ENCODE results near the gene CHSY3.
A peak's percentile ranks its signal among the peaks of the same experiment; 100 is the strongest.

Gene CHSY3

GRCh38 chr5:129904102-129904666, at the start of gene CHSY3:
CHSY3 (plus strand) TSS chr5:129904465.
- peak; percentile 51 for DNase-seq (ENCODE audit: low spot score)
- FAIRE-seq: no peak

- FAIRE-seq (no peak), DNase-seq (ENCODE audit: low spot score) (no peak)
Measured at GRCh38 chr5:129856325-129856724, 47.9 kb upstream of the CHSY3 start.

- FAIRE-seq: no peak
- no peak for DNase-seq (ENCODE audit: low spot score)
Measured at GRCh38 chr5:129857116-129857515, 47.1 kb upstream of the CHSY3 start.

- DNase-seq (ENCODE audit: low spot score): no peak
- FAIRE-seq: no peak
Measured at GRCh38 chr5:129858131-129858675, 46.1 kb upstream of the CHSY3 start.

- FAIRE-seq (no peak), DNase-seq (ENCODE audit: low spot score) (no peak)
Measured at GRCh38 chr5:129884322-129884721, 19.9 kb upstream of the CHSY3 start.

- FAIRE-seq: no peak
Measured at GRCh38 chr5:129899454-129899853, 4.8 kb upstream of the CHSY3 start.

GRCh38 chr5:129902816-129903215, 1.4 kb upstream of the CHSY3 start:
- FAIRE-seq (no peak), DNase-seq (ENCODE audit: low spot score) (no peak)

More at GRCh38 chr5:129899454-129899853, 4.8 kb upstream of the CHSY3 start:
- DNase-seq (ENCODE audit: low spot score): no peak

- FAIRE-seq: no peak
- DNase-seq (ENCODE audit: low spot score): no peak
Measured at GRCh38 chr5:129903466-129904101, 681 bp upstream of the CHSY3 start.

GRCh38 chr5:129904667-129905472, 605 bp downstream of the CHSY3 start:
- DNase-seq (ENCODE audit: low spot score) (no peak), FAIRE-seq (no peak)

GRCh38 chr5:129905473-129906176, 1.4 kb downstream of the CHSY3 start:
- FAIRE-seq: no peak
- no peak for DNase-seq (ENCODE audit: low spot score)

- FAIRE-seq (no peak), DNase-seq (ENCODE audit: low spot score) (no peak)
Measured at GRCh38 chr5:129906177-129906887, 2.1 kb downstream of the CHSY3 start.

- FAIRE-seq (no peak), DNase-seq (ENCODE audit: low spot score) (no peak)
Measured at GRCh38 chr5:129909225-129909624, 5.0 kb downstream of the CHSY3 start.

- DNase-seq (ENCODE audit: low spot score) (no peak), FAIRE-seq (no peak)
Measured at GRCh38 chr5:129912601-129913255, 8.5 kb downstream of the CHSY3 start.

GRCh38 chr5:129915415-129915814, 11.2 kb downstream of the CHSY3 start:
- FAIRE-seq (no peak), DNase-seq (ENCODE audit: low spot score) (no peak)

- FAIRE-seq: no peak
Measured at GRCh38 chr5:129917224-129917623, 13.0 kb downstream of the CHSY3 start.

GRCh38 chr5:129921204-129921603, 16.9 kb downstream of the CHSY3 start:
- DNase-seq (ENCODE audit: low spot score): no peak
- FAIRE-seq: no peak

More at GRCh38 chr5:129917224-129917623, 13.0 kb downstream of the CHSY3 start:
- no peak for DNase-seq (ENCODE audit: low spot score)

- no peak for DNase-seq (ENCODE audit: low spot score)
- no peak for FAIRE-seq
Measured at GRCh38 chr5:129930221-129930620, 26.0 kb downstream of the CHSY3 start.

- no peak for DNase-seq (ENCODE audit: low spot score)
- no peak for FAIRE-seq
Measured at GRCh38 chr5:129935626-129936025, 31.4 kb downstream of the CHSY3 start.

GRCh38 chr5:129938077-129938476, 33.8 kb downstream of the CHSY3 start:
- DNase-seq (ENCODE audit: low spot score) (no peak), FAIRE-seq (no peak)

- DNase-seq (ENCODE audit: low spot score) (no peak), FAIRE-seq (no peak)
Measured at GRCh38 chr5:129943936-129944335, 39.7 kb downstream of the CHSY3 start.

Measured in RCC 7860 (cell line).